GM19035 (cell line): ENCODE measurements around the gene UBE2S.
"Not testable (repeated sequence)": the region's sequence is repeated elsewhere in the genome, so short reads cannot be mapped to it uniquely, and the experiment has no call there.

ENCODE experiments used
- ATAC-seq: cut with Tn5 transposase; IDR thresholded peaks from one replicate; pipeline ENCODE4 v1.9.1; 2021; ENCODE audit not compliant: unreplicated experiment

The UBE2S gene

GRCh38 chr19:55407550-55407799 lies at the start of gene UBE2S:
TSS of gene UBE2S (minus strand) at chr19:55407788. CDS start at chr19:55407589, 199 bp downstream.
- not testable (repeated sequence) for ATAC-seq

- no peak for ATAC-seq
Observed at GRCh38 chr19:55456347-55456746, 48.8 kb upstream of the UBE2S start.

GRCh38 chr19:55455576-55456235 lies 48.1 kb upstream of the UBE2S start:
- no peak for ATAC-seq

GRCh38 chr19:55454787-55455243 lies 47.2 kb upstream of the UBE2S start:
- no peak for ATAC-seq

- no peak for ATAC-seq
Observed at GRCh38 chr19:55453511-55454260, 46.1 kb upstream of the UBE2S start.

- ATAC-seq, result no peak
Observed at GRCh38 chr19:55452749-55453346, 45.3 kb upstream of the UBE2S start.

- ATAC-seq, result no peak
Observed at GRCh38 chr19:55451965-55452748, 44.6 kb upstream of the UBE2S start.

- no peak for ATAC-seq
Observed at GRCh38 chr19:55451163-55451964, 43.8 kb upstream of the UBE2S start.

GRCh38 chr19:55449469-55449868 lies 41.9 kb upstream of the UBE2S start:
- no peak for ATAC-seq

GRCh38 chr19:55448175-55448490 lies 40.5 kb upstream of the UBE2S start:
- ATAC-seq, result not testable (repeated sequence)

GRCh38 chr19:55447421-55448174 lies 40.0 kb upstream of the UBE2S start:
- no peak for ATAC-seq

- ATAC-seq, result no peak
Observed at GRCh38 chr19:55446060-55446459, 38.5 kb upstream of the UBE2S start.

GRCh38 chr19:55444646-55445045 lies 37.1 kb upstream of the UBE2S start:
- no peak for ATAC-seq

GRCh38 chr19:55443824-55444480 lies 36.4 kb upstream of the UBE2S start:
- ATAC-seq, result no peak

- no peak for ATAC-seq
Observed at GRCh38 chr19:55443045-55443823, 35.6 kb upstream of the UBE2S start, which contains the start of gene SHISA7. TSS of gene SHISA7 (minus strand) at chr19:55443300. CDS start at chr19:55442863, 437 bp downstream.

GRCh38 chr19:55442372-55442961 lies 34.9 kb upstream of the UBE2S start:
- no peak for ATAC-seq

GRCh38 chr19:55441692-55442321 lies 34.2 kb upstream of the UBE2S start:
- no peak for ATAC-seq

- ATAC-seq, result no peak
Observed at GRCh38 chr19:55441319-55441691, 33.7 kb upstream of the UBE2S start.
